Spleen (tissue), 11 donors: ENCODE results near the gene ZNF70. TPM values are rescaled to one million over a fixed set of nuclear protein-coding genes. Genes with fewer than 3 reads are reported as not detected.

Experiments
- DNase-seq: peaks from one replicate; pipeline ENCODE4 v3.0.0-alpha.2; 2020
- H3K27ac ChIP-seq, 8 donors: fragments of 200-600 bp; sonication (generic) in 7 of 8; 1 replicate in 4 of 8; 2 replicates in 4 of 8; pipeline versions ENCODE4 v1.5.0 to v1.8.0; 2016 to 2021; ENCODE audit warnings: inconsistent platforms in 4 of 8, mild to moderate bottlenecking in 4 of 8, moderate library complexity in 1 of 8
- H3K27me3 ChIP-seq, 7 donors: fragments of 200-600 bp; sonication (generic) in 6 of 7; replicated peaks in 1 of 7; 1 replicate in 4 of 7; 2 replicates in 3 of 7; pipeline versions ENCODE4 v1.5.0 to v1.8.0; 2016 to 2021; ENCODE audit warnings: inconsistent platforms in 3 of 7, mild to moderate bottlenecking in 1 of 7
- H3K36me3 ChIP-seq, 6 donors: fragments of 200-600 bp; sonication (generic) in 5 of 6; 1 replicate in 4 of 6; 2 replicates in 2 of 6; pipeline versions ENCODE4 v1.5.0 to v1.8.0; 2016 to 2021; ENCODE audit warnings: inconsistent platforms in 2 of 6
- H3K4me1 ChIP-seq, 6 donors: fragments of 200-600 bp; sonication (generic) in 5 of 6; 1 replicate in 3 of 6; 2 replicates in 3 of 6; pipeline versions ENCODE4 v1.5.0 to v1.8.0; 2016 to 2021; ENCODE audit warnings: inconsistent platforms in 3 of 6
- H3K4me3 ChIP-seq, 8 donors: fragments of 200-600 bp; sonication (generic) in 7 of 8; 1 replicate in 4 of 8; 2 replicates in 4 of 8; pipeline versions ENCODE4 v1.5.0 to v1.8.0; 2016 to 2021; ENCODE audit warnings: inconsistent platforms in 4 of 8, mild to moderate bottlenecking in 4 of 8, moderate library complexity in 2 of 8
- H3K9me3 ChIP-seq, 8 donors: fragments of 200-600 bp; sonication (generic) in 7 of 8; 1 replicate in 4 of 8; 2 replicates in 4 of 8; pipeline versions ENCODE4 v1.5.0 to v1.8.0; 2016 to 2021; ENCODE audit warnings: inconsistent platforms in 4 of 8
- POLR2A ChIP-seq, 3 donors: fragments of 450-650 bp; IDR thresholded peaks; one replicate each; pipeline ENCODE4 v1.5.1; 2017; ENCODE audit warnings: antibody characterized with exemption in 3 of 3, mild to moderate bottlenecking in 1 of 3
- POLR2AphosphoS5 ChIP-seq, 3 donors: sonication (generic); formaldehyde crosslinking; IDR thresholded peaks; one replicate each; pipeline ENCODE4 v1.5.1; 2017; ENCODE audit warnings: antibody characterized with exemption in 3 of 3
- WGBS, 5 donors: extraction: QIAGEN DNeasy Blood & Tissue Kit in 3 of 5; methylation state at CpG; one replicate each; pipeline versions ENCODE4 v1.1.5 to v1.1.7; 2013 to 2018; 5-methylcytosine and 5-hydroxymethylcytosine counted together
- intact Hi-C: fragments of 100-400 bp; cut with DNase I; formaldehyde crosslinking; loops from one replicate; pipeline ENCODE4 v1.15.0; 2023; ENCODE audit warnings: low total_unique reads
- polyA plus RNA-seq, 3 donors: library from polyadenylated mRNA; stranded (reverse); fragments of 200-250 nt; gene quantifications; one replicate each; pipeline ENCODE4 v1.2.1, GENCODE V29; 2013
- total RNA-seq, 7 donors: library from RNA; depleted of rRNA in 3 of 7; stranded (reverse); fragments of >200 nt in 3 of 7; fragmentation: NEBNext Ultra II Directional in 4 of 7; extraction: Animal tissue kit (Norgen Biotek cat#: 25700) in 4 of 7; gene quantifications; one replicate each; pipeline versions ENCODE4 v1.1.0 to v1.2.1, GENCODE V29; 2016 to 2021
- TF ChIP-seq, protein P1 (sequence below), 11 experiments: fragments of 200-600 bp in 7 of 11; fragments of 450-650 bp in 4 of 11; sonication (generic) in 4 of 11; IDR thresholded peaks in 8 of 11; conservative IDR thresholded peaks in 3 of 11; 1 replicate in 7 of 11; 2 replicates in 4 of 11; pipeline versions ENCODE4 v1.4.0 to v1.8.0; 2016 to 2021; ENCODE audit warnings: antibody characterized with exemption in 11 of 11, inconsistent platforms in 4 of 11, mild to moderate bottlenecking in 1 of 11
- donor health status: healthy with polysubstance abuse.
- donor health status: DM: no; HTN: no; CAD: no; lungs with moderate emphysema.
- donor health status: DM: no; HTN: no; CAD: no.
- donor health status: Bipolar disorder and iron deficiency.
- donor health status: healthy.
- donor health status: DM: no; HTN: no; CAD: no.
- donor health status: DM: yes; HTN: yes; CAD: no.

ZNF70 gene
- total and polyA plus RNA-seq, 10 donors, result 0.55 to 7.4 (median 5.6) TPM

DNA sequence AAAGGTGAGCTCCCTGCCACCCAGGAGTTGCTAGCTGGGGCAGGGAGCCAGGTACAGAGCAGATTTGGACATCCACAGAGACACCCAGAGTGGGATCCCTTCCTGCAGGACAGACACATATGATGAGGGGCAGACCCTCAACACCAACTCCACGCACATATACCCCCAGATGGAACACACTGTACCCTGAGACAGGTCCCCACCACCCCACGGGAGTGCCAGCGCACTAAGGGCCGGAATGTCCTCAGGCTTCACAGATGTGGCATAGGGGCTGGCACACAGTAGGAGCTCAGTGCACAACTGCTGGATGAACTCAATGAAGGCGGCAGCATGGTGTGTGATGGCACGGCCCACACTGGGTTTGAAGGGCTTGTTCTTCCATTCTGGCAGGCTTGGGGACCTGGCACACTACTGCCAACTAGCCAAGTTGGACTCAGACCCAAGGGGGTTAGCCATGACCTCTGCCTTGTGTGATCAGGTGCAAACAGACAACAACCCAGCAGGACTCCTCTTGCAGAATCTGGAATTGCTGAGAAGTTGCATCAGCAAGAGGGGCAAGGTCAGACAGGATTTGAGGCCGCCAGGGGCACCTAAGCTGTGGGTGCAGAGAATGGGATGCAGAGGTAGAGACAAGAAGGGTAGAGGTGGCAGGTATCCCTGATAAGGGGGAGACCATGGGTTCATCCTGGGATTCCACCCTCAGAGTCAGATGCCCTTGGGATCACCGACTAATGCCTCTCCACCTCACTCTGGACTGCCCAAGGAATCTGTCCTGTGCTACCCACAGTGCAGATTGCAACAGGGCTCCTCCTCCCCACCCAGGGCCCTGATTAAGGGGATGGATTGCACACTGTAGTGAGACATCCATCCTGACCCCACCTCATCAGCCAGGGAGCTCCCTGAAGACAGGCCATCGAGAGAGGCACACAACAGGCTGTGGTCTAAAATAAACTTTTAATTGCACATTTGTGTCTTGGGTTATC is 14.3 kb upstream of the ZNF70 start:
- DNase-seq, result no peak
- Histone ChIP-seq H3K27ac (peak overlapping the region in 1 of 8 donors; percentile 55), H3K4me1 (peaks cover 38 to 92% (median 66%) of the 10 kb centered on the region in 6 donors), H3K9me3 (no peaks in the 10 kb centered on the region), H3K36me3 (peaks cover 0 to 19% (median 0%) of the 10 kb centered on the region in 6 donors), H3K4me3 (no peak overlapping the region), H3K27me3 (no peaks in the 10 kb centered on the region)
- TF ChIP-seq, protein P1, sequence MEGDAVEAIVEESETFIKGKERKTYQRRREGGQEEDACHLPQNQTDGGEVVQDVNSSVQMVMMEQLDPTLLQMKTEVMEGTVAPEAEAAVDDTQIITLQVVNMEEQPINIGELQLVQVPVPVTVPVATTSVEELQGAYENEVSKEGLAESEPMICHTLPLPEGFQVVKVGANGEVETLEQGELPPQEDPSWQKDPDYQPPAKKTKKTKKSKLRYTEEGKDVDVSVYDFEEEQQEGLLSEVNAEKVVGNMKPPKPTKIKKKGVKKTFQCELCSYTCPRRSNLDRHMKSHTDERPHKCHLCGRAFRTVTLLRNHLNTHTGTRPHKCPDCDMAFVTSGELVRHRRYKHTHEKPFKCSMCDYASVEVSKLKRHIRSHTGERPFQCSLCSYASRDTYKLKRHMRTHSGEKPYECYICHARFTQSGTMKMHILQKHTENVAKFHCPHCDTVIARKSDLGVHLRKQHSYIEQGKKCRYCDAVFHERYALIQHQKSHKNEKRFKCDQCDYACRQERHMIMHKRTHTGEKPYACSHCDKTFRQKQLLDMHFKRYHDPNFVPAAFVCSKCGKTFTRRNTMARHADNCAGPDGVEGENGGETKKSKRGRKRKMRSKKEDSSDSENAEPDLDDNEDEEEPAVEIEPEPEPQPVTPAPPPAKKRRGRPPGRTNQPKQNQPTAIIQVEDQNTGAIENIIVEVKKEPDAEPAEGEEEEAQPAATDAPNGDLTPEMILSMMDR (IDR thresholded peaks at IDR 0.05 in 8 of 11, conservative IDR thresholded peaks at IDR 0.05 in 3 of 11), result no peak
- TF ChIP-seq POLR2AphosphoS5 (IDR thresholded peaks at IDR 0.05) (no peak), POLR2A (IDR thresholded peaks at IDR 0.05) (no peak)
- 87 to 93% (median 92%) methylated on average over 5 to 9 of the region's 9 CpGs for WGBS, 5 donors
- intact Hi-C loops, result no loop called here

GRCh38 chr22:23763954-23764353 is 13.0 kb upstream of the ZNF70 start:
- TF ChIP-seq POLR2AphosphoS5 (IDR thresholded peaks at IDR 0.05) (no peak), POLR2A (IDR thresholded peaks at IDR 0.05) (no peak)
- TF ChIP-seq, protein P1 (IDR thresholded peaks at IDR 0.05 in 8 of 11, conservative IDR thresholded peaks at IDR 0.05 in 3 of 11), result no peak
- DNase-seq, result no peak
- Histone ChIP-seq H3K36me3 (peaks cover 0 to 19% (median 0%) of the 10 kb centered on the region in 6 donors), H3K4me3 (peak overlapping the region in 5 of 8 donors; percentile 29 to 61 (median 34)), H3K27me3 (no peaks in the 10 kb centered on the region), H3K4me1 (peaks cover 38 to 80% (median 55%) of the 10 kb centered on the region in 6 donors), H3K9me3 (no peaks in the 10 kb centered on the region), H3K27ac (peak overlapping the region in 5 of 8 donors; percentile 39 to 71 (median 66))
- 55 to 64% (median 58%) methylated on average over 7 of the region's 7 CpGs for WGBS, 5 donors
- intact Hi-C loops, result no loop called here

- no peaks in the 10 kb centered on the region for H3K9me3 ChIP-seq
- peaks cover 34 to 76% (median 51%) of the 10 kb centered on the region in 6 donors for H3K4me1 ChIP-seq
- no peak for TF ChIP-seq POLR2A (IDR thresholded peaks at IDR 0.05)
- peak in 2 of 3 donors; percentile 40 to 52 for TF ChIP-seq POLR2AphosphoS5 (IDR thresholded peaks at IDR 0.05)
- 11 to 32% (median 21%) methylated on average over 11 to 17 of the region's 17 CpGs for WGBS, 5 donors
- peak overlapping the region in 7 of 8 donors; percentile 13 to 71 (median 63) for H3K27ac ChIP-seq
- intact Hi-C loops, result no loop called here
- DNase-seq, result peak; percentile 92
- H3K36me3 ChIP-seq, result peaks cover 0 to 19% (median 0%) of the 10 kb centered on the region in 6 donors
- H3K4me3 ChIP-seq, result peak overlapping the region in 7 of 8 donors; percentile 9 to 61 (median 34)
- H3K27me3 ChIP-seq, result no peaks in the 10 kb centered on the region
These were observed 12.7 kb upstream of the ZNF70 start for GRCh38 chr22:23763579-23763945.

GRCh38 chr22:23762842-23763578 is 12.1 kb upstream of the ZNF70 start, which contains the start of gene C22orf15:
Gene C22orf15 (plus strand): TSS chr22:23762990. CDS start chr22:23763307, 317 bp downstream.
- intact Hi-C loops, result no loop called here

More at GRCh38 chr22:23762842-23763578, 12.1 kb upstream of the ZNF70 start, which contains the start of gene C22orf15:
- Histone ChIP-seq H3K27me3 (no peaks in the 10 kb centered on the region), H3K4me1 (peaks cover 31 to 70% (median 46%) of the 10 kb centered on the region in 6 donors), H3K4me3 (peak within 1 kb of the TSS in 7 of 8 donors; percentile 9 to 61 (median 34)), H3K36me3 (peaks cover 0 to 19% (median 0%) of the 10 kb centered on the region in 6 donors), H3K27ac (peak within 1 kb of the TSS; percentile 13 to 71 (median 51)), H3K9me3 (no peaks in the 10 kb centered on the region)
- TF ChIP-seq, protein P1 (IDR thresholded peaks at IDR 0.05 in 8 of 11, conservative IDR thresholded peaks at IDR 0.05 in 3 of 11), result no peak
- peak in 1 of 3 donors; percentile 15 for TF ChIP-seq POLR2AphosphoS5 (IDR thresholded peaks at IDR 0.05)
- WGBS, 5 donors, result 17 to 41% (median 25%) methylated on average over 17 to 23 of the region's 23 CpGs
- DNase-seq, result no peak
